IPS-18c (cell line): ENCODE data around the gene PRR19.
"Not testable (repeated sequence)": the region's sequence is repeated elsewhere in the genome, so short reads cannot be mapped to it uniquely, and the experiment has no call there.

Experiments used
- H3K4me3 ChIP-seq: 2 replicates; pipeline ENCODE4 v1.7.0; 2013; ENCODE audit warnings: low read depth, mild to moderate bottlenecking, low read length, moderate library complexity; ENCODE audit not compliant: insufficient read depth
- H3K9me3 ChIP-seq: one replicate; pipeline ENCODE4 v1.6.1; 2013; ENCODE audit warnings: mild to moderate bottlenecking, low read length, moderate library complexity; ENCODE audit not compliant: control insufficient read depth, insufficient read depth

The PRR19 gene

GRCh38 chr19:42301646-42302203 is at the start of gene PRR19:
Gene PRR19 (plus strand): TSS chr19:42302132. CDS start chr19:42309585, 7,453 bp downstream.
- Histone ChIP-seq H3K9me3 (no peaks in the 10 kb centered on the region), H3K4me3 (peak within 1 kb of the TSS; percentile 83)

GRCh38 chr19:42252365-42253244 is 49.3 kb upstream of the PRR19 start:
- Histone ChIP-seq H3K4me3 (peak overlapping the region; percentile 85), H3K9me3 (no peaks in the 10 kb centered on the region)

GRCh38 chr19:42253245-42254088 is 48.5 kb upstream of the PRR19 start:
- no peaks in the 10 kb centered on the region for H3K9me3 ChIP-seq
- H3K4me3 ChIP-seq: peak overlapping the region; percentile 85

- peak overlapping the region; percentile 82 for H3K4me3 ChIP-seq
These were observed 47.7 kb upstream of the PRR19 start for GRCh38 chr19:42254089-42254849.

GRCh38 chr19:42254850-42255765 is 46.8 kb upstream of the PRR19 start, which contains the start of gene ERF:
Gene ERF (minus strand): TSS chr19:42255128. CDS start chr19:42254999, 129 bp downstream.
- Histone ChIP-seq H3K9me3 (no peaks in the 10 kb centered on the region), H3K4me3 (peak within 1 kb of the TSS; percentile 82)

More at GRCh38 chr19:42254089-42254849, 47.7 kb upstream of the PRR19 start:
- no peaks in the 10 kb centered on the region for H3K9me3 ChIP-seq

GRCh38 chr19:42255766-42256745 is 45.9 kb upstream of the PRR19 start:
- Histone ChIP-seq H3K9me3 (no peaks in the 10 kb centered on the region), H3K4me3 (peak overlapping the region; percentile 64)

- not testable (repeated sequence) for H3K4me3 ChIP-seq, H3K9me3 ChIP-seq
These were observed 44.1 kb upstream of the PRR19 start for GRCh38 chr19:42257842-42258241.

GRCh38 chr19:42261763-42262162 is 40.2 kb upstream of the PRR19 start:
- Histone ChIP-seq H3K9me3 (no peaks in the 10 kb centered on the region), H3K4me3 (no peak overlapping the region)

GRCh38 chr19:42266105-42266504 is 35.8 kb upstream of the PRR19 start:
- not testable (repeated sequence) for H3K9me3 ChIP-seq, H3K4me3 ChIP-seq

GRCh38 chr19:42266928-42267603 is 34.9 kb upstream of the PRR19 start:
- H3K4me3 ChIP-seq, H3K9me3 ChIP-seq: not testable (repeated sequence)

GRCh38 chr19:42267644-42268141 is 34.2 kb upstream of the PRR19 start:
- no peaks in the 10 kb centered on the region for H3K9me3 ChIP-seq
- peak overlapping the region; percentile 97 for H3K4me3 ChIP-seq

GRCh38 chr19:42268142-42268703 is 33.7 kb upstream of the PRR19 start:
- Histone ChIP-seq H3K4me3 (peak overlapping the region; percentile 97), H3K9me3 (no peaks in the 10 kb centered on the region)

GRCh38 chr19:42268704-42269477 is 33.0 kb upstream of the PRR19 start, which contains the start of gene CIC:
Gene CIC (plus strand): TSS chr19:42269252. CDS start chr19:42271784, 2,532 bp downstream.
- Histone ChIP-seq H3K4me3 (peak within 1 kb of the TSS; percentile 97), H3K9me3 (no peaks in the 10 kb centered on the region)
